GM23338 (cell line): Measurements from ENCODE around the gene HAPLN2. TPM values are rescaled to one million over a fixed set of nuclear protein-coding genes. Genes with fewer than 3 reads are reported as not detected.
A peak's percentile ranks its signal among the peaks of the same experiment; 100 is the strongest.

Experiments
- ATAC-seq: fragments of 200-7000 bp; cut with Tn5 transposase; 3 replicates; pipeline ENCODE4 v1.9.1; 2020
- DNase-seq: peaks from one replicate; pipeline ENCODE4 v3.0.0-alpha.2; 2015; ENCODE audit warnings: low spot score
- H2AFZ ChIP-seq: fragments of 200-600 bp; sonication (generic); 2 replicates; pipeline ENCODE4 v1.8.0; 2016; ENCODE audit warnings: antibody characterized with exemption, mild to moderate bottlenecking, moderate library complexity
- H3F3A ChIP-seq: fragments of 200-600 bp; sonication (generic); replicated peaks from 2 replicates; pipeline ENCODE4 v1.8.0; 2017; ENCODE audit warnings: antibody characterized with exemption, mixed run types, low read depth
- H3K27ac ChIP-seq: fragments of 200-600 bp; sonication (generic); 2 replicates; pipeline ENCODE4 v1.6.1; 2016; ENCODE audit warnings: low read depth
- H3K27me3 ChIP-seq: fragments of 200-600 bp; sonication (generic); 2 replicates; pipeline ENCODE4 v1.8.0; 2016; ENCODE audit warnings: mild to moderate bottlenecking, mixed run types, moderate library complexity; ENCODE audit not compliant: insufficient read depth
- H3K36me3 ChIP-seq: fragments of 200-600 bp; sonication (generic); 2 replicates; pipeline ENCODE4 v1.8.0; 2016; ENCODE audit warnings: mild to moderate bottlenecking; ENCODE audit not compliant: insufficient read depth
- H3K4me1 ChIP-seq: fragments of 200-600 bp; sonication (generic); 2 replicates; pipeline ENCODE4 v1.8.0; 2016; ENCODE audit warnings: mild to moderate bottlenecking, moderate library complexity; ENCODE audit not compliant: insufficient read depth
- H3K4me2 ChIP-seq: fragments of 200-600 bp; sonication (generic); 2 replicates; pipeline ENCODE4 v1.7.1; 2017; ENCODE audit warnings: mixed run types
- H3K4me3 ChIP-seq: fragments of 200-600 bp; sonication (generic); 2 replicates; pipeline ENCODE4 v1.6.1; 2016; ENCODE audit warnings: mixed run types
- H3K79me2 ChIP-seq: fragments of 200-600 bp; sonication (generic); replicated peaks from 2 replicates; pipeline ENCODE4 v1.8.0; 2017; ENCODE audit warnings: mild to moderate bottlenecking; ENCODE audit not compliant: insufficient read depth
- H3K9me2 ChIP-seq: fragments of 200-600 bp; sonication (generic); 2 replicates; pipeline ENCODE4 v1.8.0; 2017; ENCODE audit not compliant: insufficient read depth
- H4K20me1 ChIP-seq: fragments of 200-600 bp; sonication (generic); replicated peaks from 2 replicates; pipeline ENCODE4 v1.8.0; 2017; ENCODE audit warnings: mild to moderate bottlenecking; ENCODE audit not compliant: insufficient read depth
- H3K27ac Mint-ChIP-seq: 2 replicates; pipeline ENCODE4 v1.8.0; 2020; ENCODE audit warnings: inconsistent platforms, mild to moderate bottlenecking, moderate library complexity, mixed read lengths
- H3K27me3 Mint-ChIP-seq: 3 replicates; pipeline ENCODE4 v1.8.0; 2022; ENCODE audit warnings: low read depth, mild to moderate bottlenecking, moderate library complexity, mixed read lengths, inconsistent platforms; ENCODE audit not compliant: insufficient read depth, poor library complexity
- H3K36me3 Mint-ChIP-seq: 3 replicates; pipeline ENCODE4 v1.8.0; 2021; ENCODE audit warnings: low read depth, mild to moderate bottlenecking, inconsistent platforms, moderate library complexity, mixed read lengths
- H3K4me1 Mint-ChIP-seq: 3 replicates; pipeline ENCODE4 v1.8.0; 2020; ENCODE audit warnings: mild to moderate bottlenecking, inconsistent platforms, mixed read lengths
- H3K4me3 Mint-ChIP-seq: 3 replicates; pipeline ENCODE4 v1.8.0; 2021; ENCODE audit warnings: moderate library complexity, mild to moderate bottlenecking, inconsistent platforms, mixed read lengths
- H3K9me3 Mint-ChIP-seq: 3 replicates; pipeline ENCODE4 v1.8.0; 2020; ENCODE audit warnings: moderate library complexity, mild to moderate bottlenecking, inconsistent platforms, mixed read lengths
- EZH2 ChIP-seq: fragments of 200-600 bp; sonication (generic); IDR thresholded peaks from one replicate; pipeline ENCODE4 v1.8.0; 2017; ENCODE audit warnings: antibody characterized with exemption, mild to moderate bottlenecking, low read depth; ENCODE audit not compliant: unreplicated experiment
- EZH2phosphoT487 ChIP-seq: fragments of 200-600 bp; sonication (generic); IDR thresholded peaks from one replicate; pipeline ENCODE4 v1.8.1; 2018; ENCODE audit warnings: antibody characterized with exemption; ENCODE audit not compliant: unreplicated experiment
- NANOG ChIP-seq: IDR thresholded peaks from 2 replicates; pipeline ENCODE4 v1.6.1; 2016; ENCODE audit warnings: antibody characterized with exemption, borderline replicate concordance
- ZNF331 ChIP-seq: fragments of 250-450 bp; sonication (Bioruptor Pico); IDR thresholded peaks from 2 replicates; pipeline ENCODE4 v1.5.0; 2020; ENCODE audit warnings: low read depth, mild to moderate bottlenecking, moderate library complexity
- polyA plus RNA-seq: library from polyadenylated mRNA; unstranded; fragments of >200 nt; fragmentation: Nextera tagmentation; extraction: Ambion mirVana; gene quantifications from 2 replicates; pipeline ENCODE4 v1.2.1, GENCODE V29; 2016
- total RNA-seq: library from RNA; depleted of rRNA; stranded (reverse); fragments of >200 nt; shearing (Covaris generic); gene quantifications from 2 replicates; pipeline ENCODE4 v1.2.3, GENCODE V29; 2014
- TF ChIP-seq, protein P1 (sequence below): fragments of 250-450 bp; sonication (Bioruptor Pico); IDR thresholded peaks from 2 replicates; pipeline ENCODE4 v1.5.0; 2020; ENCODE audit warnings: mild to moderate bottlenecking, moderate library complexity
- TF ChIP-seq, protein P2 (sequence below): IDR thresholded peaks from 2 replicates; pipeline ENCODE4 v1.6.1; 2016; ENCODE audit warnings: antibody characterized with exemption

The HAPLN2 gene
- total and polyA plus RNA-seq, 2 experiments from 2014 or later, result 0.53 TPM; not detected in 1

DNA sequence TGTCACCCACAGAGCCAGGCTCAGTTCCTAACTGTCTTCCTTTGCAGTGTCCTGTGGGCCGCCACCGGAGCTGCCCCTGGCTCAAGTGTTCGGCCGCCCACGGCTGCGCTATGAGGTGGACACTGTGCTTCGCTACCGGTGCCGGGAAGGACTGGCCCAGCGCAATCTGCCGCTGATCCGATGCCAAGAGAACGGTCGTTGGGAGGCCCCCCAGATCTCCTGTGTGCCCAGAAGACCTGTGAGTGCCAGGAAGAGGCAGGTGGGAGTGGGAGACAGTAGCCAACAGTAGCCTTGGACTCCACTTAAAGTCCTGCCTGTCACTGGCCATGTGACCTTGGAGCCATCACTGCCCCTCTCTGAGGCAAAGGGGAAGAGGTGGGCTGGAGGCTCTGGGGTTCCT, 39.3 kb downstream of the HAPLN2 start (continued):
- TF ChIP-seq, protein P1, sequence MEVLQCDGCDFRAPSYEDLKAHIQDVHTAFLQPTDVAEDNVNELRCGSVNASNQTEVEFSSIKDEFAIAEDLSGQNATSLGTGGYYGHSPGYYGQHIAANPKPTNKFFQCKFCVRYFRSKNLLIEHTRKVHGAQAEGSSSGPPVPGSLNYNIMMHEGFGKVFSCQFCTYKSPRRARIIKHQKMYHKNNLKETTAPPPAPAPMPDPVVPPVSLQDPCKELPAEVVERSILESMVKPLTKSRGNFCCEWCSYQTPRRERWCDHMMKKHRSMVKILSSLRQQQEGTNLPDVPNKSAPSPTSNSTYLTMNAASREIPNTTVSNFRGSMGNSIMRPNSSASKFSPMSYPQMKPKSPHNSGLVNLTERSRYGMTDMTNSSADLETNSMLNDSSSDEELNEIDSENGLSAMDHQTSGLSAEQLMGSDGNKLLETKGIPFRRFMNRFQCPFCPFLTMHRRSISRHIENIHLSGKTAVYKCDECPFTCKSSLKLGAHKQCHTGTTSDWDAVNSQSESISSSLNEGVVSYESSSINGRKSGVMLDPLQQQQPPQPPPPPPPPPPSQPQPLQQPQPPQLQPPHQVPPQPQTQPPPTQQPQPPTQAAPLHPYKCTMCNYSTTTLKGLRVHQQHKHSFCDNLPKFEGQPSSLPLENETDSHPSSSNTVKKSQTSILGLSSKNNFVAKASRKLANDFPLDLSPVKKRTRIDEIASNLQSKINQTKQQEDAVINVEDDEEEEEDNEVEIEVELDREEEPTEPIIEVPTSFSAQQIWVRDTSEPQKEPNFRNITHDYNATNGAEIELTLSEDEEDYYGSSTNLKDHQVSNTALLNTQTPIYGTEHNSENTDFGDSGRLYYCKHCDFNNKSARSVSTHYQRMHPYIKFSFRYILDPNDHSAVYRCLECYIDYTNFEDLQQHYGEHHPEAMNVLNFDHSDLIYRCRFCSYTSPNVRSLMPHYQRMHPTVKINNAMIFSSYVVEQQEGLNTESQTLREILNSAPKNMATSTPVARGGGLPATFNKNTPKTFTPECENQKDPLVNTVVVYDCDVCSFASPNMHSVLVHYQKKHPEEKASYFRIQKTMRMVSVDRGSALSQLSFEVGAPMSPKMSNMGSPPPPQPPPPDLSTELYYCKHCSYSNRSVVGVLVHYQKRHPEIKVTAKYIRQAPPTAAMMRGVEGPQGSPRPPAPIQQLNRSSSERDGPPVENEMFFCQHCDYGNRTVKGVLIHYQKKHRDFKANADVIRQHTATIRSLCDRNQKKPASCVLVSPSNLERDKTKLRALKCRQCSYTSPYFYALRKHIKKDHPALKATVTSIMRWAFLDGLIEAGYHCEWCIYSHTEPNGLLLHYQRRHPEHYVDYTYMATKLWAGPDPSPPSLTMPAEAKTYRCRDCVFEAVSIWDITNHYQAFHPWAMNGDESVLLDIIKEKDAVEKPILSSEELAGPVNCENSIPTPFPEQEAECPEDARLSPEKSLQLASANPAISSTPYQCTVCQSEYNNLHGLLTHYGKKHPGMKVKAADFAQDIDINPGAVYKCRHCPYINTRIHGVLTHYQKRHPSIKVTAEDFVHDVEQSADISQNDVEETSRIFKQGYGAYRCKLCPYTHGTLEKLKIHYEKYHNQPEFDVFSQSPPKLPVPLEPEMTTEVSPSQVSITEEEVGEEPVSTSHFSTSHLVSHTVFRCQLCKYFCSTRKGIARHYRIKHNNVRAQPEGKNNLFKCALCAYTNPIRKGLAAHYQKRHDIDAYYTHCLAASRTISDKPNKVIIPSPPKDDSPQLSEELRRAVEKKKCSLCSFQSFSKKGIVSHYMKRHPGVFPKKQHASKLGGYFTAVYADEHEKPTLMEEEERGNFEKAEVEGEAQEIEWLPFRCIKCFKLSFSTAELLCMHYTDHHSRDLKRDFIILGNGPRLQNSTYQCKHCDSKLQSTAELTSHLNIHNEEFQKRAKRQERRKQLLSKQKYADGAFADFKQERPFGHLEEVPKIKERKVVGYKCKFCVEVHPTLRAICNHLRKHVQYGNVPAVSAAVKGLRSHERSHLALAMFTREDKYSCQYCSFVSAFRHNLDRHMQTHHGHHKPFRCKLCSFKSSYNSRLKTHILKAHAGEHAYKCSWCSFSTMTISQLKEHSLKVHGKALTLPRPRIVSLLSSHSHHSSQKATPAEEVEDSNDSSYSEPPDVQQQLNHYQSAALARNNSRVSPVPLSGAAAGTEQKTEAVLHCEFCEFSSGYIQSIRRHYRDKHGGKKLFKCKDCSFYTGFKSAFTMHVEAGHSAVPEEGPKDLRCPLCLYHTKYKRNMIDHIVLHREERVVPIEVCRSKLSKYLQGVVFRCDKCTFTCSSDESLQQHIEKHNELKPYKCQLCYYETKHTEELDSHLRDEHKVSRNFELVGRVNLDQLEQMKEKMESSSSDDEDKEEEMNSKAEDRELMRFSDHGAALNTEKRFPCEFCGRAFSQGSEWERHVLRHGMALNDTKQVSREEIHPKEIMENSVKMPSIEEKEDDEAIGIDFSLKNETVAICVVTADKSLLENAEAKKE (CRISPR knock-in tag), result no peak
- TF ChIP-seq NANOG (no peak), ZNF331 (CRISPR knock-in tag) (no peak)
- TF ChIP-seq, protein P2, sequence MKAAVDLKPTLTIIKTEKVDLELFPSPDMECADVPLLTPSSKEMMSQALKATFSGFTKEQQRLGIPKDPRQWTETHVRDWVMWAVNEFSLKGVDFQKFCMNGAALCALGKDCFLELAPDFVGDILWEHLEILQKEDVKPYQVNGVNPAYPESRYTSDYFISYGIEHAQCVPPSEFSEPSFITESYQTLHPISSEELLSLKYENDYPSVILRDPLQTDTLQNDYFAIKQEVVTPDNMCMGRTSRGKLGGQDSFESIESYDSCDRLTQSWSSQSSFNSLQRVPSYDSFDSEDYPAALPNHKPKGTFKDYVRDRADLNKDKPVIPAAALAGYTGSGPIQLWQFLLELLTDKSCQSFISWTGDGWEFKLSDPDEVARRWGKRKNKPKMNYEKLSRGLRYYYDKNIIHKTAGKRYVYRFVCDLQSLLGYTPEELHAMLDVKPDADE, result no peak

DNA sequence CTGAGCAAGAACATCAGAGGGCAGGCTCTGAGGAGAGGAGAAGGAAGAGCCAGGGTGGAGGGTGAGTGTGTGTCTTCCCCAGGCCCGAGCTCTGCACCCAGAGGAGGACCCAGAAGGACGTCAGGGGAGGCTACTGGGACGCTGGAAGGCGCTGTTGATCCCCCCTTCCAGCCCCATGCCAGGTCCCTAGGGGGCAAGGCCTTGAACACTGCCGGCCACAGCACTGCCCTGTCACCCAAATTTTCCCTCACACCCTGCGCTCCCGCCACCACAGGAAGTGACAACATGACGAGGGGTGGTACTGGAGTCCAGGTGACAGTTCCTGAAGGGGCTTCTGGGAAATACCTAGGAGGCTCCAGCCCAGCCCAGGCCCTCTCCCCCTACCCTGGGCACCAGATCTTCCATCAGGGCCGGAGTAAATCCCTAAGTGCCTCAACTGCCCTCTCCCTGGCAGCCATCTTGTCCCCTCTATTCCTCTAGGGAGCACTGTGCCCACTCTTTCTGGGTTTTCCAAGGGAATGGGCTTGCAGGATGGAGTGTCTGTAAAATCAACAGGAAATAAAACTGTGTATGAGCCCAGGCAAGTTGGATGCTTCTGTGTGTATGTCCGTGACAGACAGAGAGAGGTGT, 39.8 kb downstream of the HAPLN2 start:
- Mint-ChIP-seq H3K36me3 (peaks cover 2% of the 10 kb centered on the region; the same call in 1 of the 3 replicates), H3K27me3 (peaks cover 53% of the 10 kb centered on the region), H3K27ac (no peak overlapping the region), H3K4me3 (no peak overlapping the region; the same call in 2 of the 3 replicates), H3K9me3 (no peaks in the 10 kb centered on the region; the same call in 1 of the 3 replicates), H3K4me1 (peaks cover 71% of the 10 kb centered on the region)
- peaks cover 56% of the 10 kb centered on the region for H3K4me1 ChIP-seq
- H2AFZ ChIP-seq, result no peak overlapping the region
- DNase-seq (no peak), ATAC-seq (no peak)
- H3K27me3 ChIP-seq, result peaks cover 58% of the 10 kb centered on the region
- 0 out of 2 replicates have a peak overlapping the region, but pooled peaks have one; percentile 60 for H3K4me2 ChIP-seq
- H3K9me2 ChIP-seq, result no peaks in the 10 kb centered on the region
- H3K79me2 ChIP-seq, result no peaks in the 10 kb centered on the region
- no peaks in the 10 kb centered on the region for H3K36me3 ChIP-seq
- H3K4me3 ChIP-seq, result no peak overlapping the region
- H3F3A ChIP-seq, result peaks cover 24% of the 10 kb centered on the region; the same call in 1 of the 2 replicates
- no peak overlapping the region for H3K27ac ChIP-seq
- no peaks in the 10 kb centered on the region for H4K20me1 ChIP-seq
- TF ChIP-seq, protein P1 (CRISPR knock-in tag), result no peak
- TF ChIP-seq EZH2phosphoT487 (no peak), NANOG (no peak), EZH2 (no peak)
